GM18498 (cell line): ENCODE results near the gene PTPN23.

Source experiments
- ATAC-seq: cut with Tn5 transposase; IDR thresholded peaks from one replicate; pipeline ENCODE4 v1.9.1; 2021; ENCODE audit warnings: mild to moderate bottlenecking, moderate library complexity; ENCODE audit not compliant: unreplicated experiment

Gene PTPN23

GRCh38 chr3:47370887-47371697 lies 9.7 kb upstream of the PTPN23 start:
- ATAC-seq: no peak

GRCh38 chr3:47374587-47374986 lies 6.2 kb upstream of the PTPN23 start:
- ATAC-seq: no peak

- ATAC-seq: no peak
These were observed 4.4 kb upstream of the PTPN23 start for GRCh38 chr3:47376393-47376792.

- ATAC-seq: no peak
These were observed 3.6 kb upstream of the PTPN23 start for GRCh38 chr3:47377186-47377585.

- ATAC-seq: no peak
These were observed 2.0 kb upstream of the PTPN23 start for GRCh38 chr3:47378869-47379268.

GRCh38 chr3:47379411-47379899 lies 1.4 kb upstream of the PTPN23 start:
- no peak for ATAC-seq

GRCh38 chr3:47380026-47380600 lies 708 bp upstream of the PTPN23 start:
- ATAC-seq: no peak

- peak; percentile 69 for ATAC-seq
These were observed 716 bp downstream of the PTPN23 start for GRCh38 chr3:47381317-47382157.

- no peak for ATAC-seq
These were observed 3.6 kb downstream of the PTPN23 start for GRCh38 chr3:47384425-47384824.

GRCh38 chr3:47385007-47385406 lies 4.2 kb downstream of the PTPN23 start:
- ATAC-seq: no peak

GRCh38 chr3:47385796-47386195 lies 5.0 kb downstream of the PTPN23 start:
- no peak for ATAC-seq

- no peak for ATAC-seq
These were observed 12.1 kb downstream of the PTPN23 start for GRCh38 chr3:47392933-47393332.

- no peak for ATAC-seq
These were observed 13.5 kb downstream of the PTPN23 start for GRCh38 chr3:47394140-47394870.

- no peak for ATAC-seq
These were observed 14.1 kb downstream of the PTPN23 start for GRCh38 chr3:47394881-47395280.

- no peak for ATAC-seq
These were observed 17.4 kb downstream of the PTPN23 start for GRCh38 chr3:47398228-47398627.

GRCh38 chr3:47399016-47399415 lies 18.2 kb downstream of the PTPN23 start:
- ATAC-seq: no peak

GRCh38 chr3:47399531-47400270 lies 18.9 kb downstream of the PTPN23 start:
- ATAC-seq: no peak

- ATAC-seq: no peak
These were observed 23.6 kb downstream of the PTPN23 start for GRCh38 chr3:47404431-47404876.

GRCh38 chr3:47404955-47405790 lies 24.4 kb downstream of the PTPN23 start:
- no peak for ATAC-seq
